HS-27A (cell line): Measurements from ENCODE around the gene MACROD2.

ENCODE experiments used
- DNase-seq: peaks from one replicate; pipeline ENCODE4 v3.0.0-alpha.2; 2012; ENCODE audit warnings: low read depth, missing footprints

The MACROD2 gene

DNA sequence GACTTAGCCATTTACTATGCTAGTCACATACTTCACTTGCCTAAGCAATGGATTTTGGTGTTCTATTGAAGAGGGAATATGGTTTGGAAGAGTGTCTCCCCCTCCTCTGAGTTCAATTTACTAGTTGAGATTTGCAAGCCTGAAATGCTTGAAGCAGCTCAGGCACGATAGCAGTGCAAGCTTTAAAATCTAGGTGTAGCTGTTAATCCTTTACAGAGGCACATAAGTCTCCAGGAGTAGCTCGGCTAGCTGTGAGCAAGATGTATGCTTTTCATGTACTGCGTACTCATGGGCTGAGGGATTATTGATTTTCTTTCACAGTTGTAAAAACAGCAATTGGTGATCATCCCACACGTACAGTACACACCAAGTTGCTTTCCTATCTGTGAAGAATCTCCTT is 341.4 kb downstream of the MACROD2 start:
- DNase-seq: peak; percentile 24

DNA sequence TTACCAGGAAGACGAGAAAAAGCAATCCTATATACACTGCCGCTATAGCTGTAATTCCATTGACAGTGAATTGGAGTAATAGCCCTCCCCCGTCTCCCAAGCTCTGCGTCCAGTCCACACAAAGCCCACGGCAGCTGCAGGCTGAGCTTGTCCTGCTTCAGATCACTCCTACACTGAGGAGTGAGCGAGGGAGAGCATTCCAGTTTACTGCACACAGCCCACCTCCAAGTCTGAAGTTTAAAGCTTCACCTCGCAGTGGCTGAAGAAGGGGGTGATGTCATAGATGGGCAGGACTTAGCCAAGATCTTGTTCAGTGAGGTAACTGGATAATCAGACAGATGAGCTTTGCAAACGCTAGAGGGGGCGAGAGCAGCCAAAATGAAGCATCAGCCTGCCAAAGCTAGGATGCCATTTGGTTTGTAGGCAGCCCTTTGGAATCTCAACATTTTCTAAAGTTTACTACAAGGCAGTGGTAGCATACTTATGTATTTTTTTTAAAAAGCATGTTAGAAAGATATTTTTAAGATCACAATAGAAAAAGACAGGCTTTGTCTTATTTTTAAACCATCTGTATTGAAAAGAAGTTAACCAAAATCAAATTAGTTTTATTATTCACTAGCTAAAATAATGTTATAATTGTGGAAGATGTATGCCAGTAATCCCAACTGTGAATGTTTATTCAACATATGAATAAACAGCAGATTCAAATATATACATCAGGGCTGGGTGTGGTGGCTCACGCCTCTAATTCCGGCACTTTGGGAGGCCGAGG is 342.3 kb downstream of the MACROD2 start, which contains the start of gene FLRT3:
Gene FLRT3 (minus strand): TSS at position 213 of the 772 bp plus-strand sequence. CDS start 10,106 bp downstream, outside the sequence.
- peak; percentile 95 for DNase-seq

DNA sequence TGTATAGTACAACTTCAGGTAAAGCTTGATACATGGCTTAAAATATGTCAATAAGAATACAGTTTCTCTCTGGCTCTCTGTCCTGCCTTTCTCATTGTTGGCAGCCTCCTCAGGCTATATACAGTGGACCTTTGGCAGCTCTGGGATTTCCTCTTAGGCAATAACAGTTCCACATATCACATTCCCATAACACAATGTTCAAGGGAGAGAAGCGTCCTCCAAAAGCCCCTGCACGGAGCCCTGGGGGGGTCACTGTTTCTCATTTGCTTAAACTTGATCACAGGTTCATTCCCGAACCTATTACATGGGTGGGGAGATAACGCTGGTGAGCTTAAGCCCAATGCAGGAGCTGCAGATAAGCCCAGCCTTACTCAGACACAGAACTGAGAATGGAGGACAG is 346.5 kb downstream of the MACROD2 start:
- DNase-seq: no peak

DNA sequence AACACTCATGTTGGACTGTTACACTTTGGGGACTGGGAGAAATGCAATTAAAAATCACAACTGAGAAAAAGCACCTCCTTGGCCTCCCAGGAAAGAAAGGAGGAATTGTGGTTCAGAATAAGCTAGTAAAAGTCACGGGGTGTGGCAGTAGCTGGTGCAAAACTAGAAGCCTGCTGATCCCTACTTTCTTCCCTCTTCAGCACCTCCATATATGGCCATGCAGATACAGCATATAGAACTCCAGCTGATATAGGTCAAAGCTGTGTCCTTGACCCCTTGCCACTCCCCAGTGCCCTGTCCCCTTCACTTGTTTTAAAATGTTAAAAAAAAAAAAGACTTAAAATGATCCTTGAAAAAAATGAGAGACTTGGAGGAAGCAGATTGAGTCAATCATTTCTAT is 347.6 kb downstream of the MACROD2 start:
- DNase-seq: no peak

DNA sequence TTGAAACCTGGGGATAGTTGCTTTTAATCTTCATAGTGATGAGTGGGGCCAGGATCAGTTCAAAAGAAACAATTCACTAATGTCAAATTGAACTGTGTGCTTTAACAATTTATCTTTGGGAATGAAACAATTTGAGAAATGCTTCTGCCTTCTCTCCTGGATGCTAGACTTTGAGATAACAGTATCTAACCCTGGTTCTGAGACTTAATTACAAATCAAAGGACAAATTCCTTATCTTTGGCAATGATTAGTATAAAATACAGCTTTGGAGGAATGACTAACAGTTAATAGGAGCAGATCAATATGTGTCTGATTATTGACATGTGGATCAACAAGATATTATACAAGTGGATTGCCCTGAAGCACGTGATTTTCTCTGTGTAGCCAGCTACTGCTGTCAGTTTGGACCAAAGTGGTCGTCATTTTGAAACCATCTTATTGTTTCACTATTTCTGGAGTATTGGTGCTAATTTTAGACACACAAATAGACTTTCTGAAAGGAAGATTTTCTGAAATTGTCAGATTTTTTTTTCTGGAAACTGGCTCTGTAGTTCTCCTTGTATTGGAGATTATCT is 348.3 kb downstream of the MACROD2 start:
- no peak for DNase-seq

DNA sequence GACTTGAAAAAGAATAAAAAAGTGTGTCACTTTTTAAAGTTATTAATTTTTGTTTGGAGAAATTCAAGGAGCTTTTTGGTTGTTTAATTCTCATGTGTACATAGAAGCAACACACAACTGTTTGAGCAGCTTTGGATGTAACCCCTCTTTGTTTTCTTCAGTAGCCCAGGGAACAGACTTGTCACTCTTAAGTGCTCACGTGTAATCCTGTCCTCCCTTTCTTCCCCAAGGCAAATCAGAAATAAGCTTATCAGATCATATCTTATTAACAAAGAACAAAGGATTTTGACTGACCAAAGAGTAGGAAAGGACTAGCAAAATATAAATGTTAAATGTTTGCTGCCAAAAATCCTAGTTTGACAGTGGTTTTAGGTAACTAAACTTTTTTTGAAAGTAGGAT is 349.4 kb downstream of the MACROD2 start:
- no peak for DNase-seq

DNA sequence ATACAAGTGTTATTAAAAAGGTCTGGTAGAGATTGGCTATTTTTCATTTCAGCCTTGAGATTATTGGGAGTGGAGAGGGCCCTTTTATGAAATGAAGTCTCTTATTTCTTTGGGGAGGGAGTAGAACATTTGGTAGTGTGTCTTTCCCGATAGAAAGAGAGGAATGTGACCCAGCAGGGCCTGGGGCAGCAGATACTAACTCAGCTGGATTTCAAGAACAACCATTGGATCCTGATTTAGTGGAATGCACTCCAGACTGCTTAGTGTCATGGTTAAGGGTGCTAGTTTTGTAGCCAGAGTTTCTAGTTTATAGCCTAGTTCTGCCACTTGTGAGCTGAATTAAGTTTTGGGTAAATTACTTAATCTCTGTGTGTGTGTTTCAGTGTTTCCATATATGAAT is 360.5 kb downstream of the MACROD2 start:
- no peak for DNase-seq

DNA sequence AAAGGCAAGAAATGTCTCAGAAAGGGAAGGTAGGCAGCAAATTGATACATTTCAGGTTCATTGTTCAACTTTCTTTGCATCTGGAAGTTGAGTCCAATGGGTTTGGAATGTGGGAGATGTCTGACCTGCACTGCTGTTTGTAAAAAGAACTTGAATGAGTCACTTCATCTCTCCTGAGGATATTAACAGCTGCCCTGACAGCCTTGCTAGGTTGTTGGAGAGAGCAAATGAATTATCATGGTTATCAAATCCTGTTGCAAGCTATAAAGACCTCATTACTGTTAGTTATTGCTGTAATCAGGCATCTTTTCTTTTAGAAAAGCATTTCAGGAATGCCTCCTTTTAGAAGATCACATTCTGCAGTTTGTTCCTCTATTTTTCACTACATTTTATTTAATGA is 365.1 kb downstream of the MACROD2 start:
- no peak for DNase-seq

DNA sequence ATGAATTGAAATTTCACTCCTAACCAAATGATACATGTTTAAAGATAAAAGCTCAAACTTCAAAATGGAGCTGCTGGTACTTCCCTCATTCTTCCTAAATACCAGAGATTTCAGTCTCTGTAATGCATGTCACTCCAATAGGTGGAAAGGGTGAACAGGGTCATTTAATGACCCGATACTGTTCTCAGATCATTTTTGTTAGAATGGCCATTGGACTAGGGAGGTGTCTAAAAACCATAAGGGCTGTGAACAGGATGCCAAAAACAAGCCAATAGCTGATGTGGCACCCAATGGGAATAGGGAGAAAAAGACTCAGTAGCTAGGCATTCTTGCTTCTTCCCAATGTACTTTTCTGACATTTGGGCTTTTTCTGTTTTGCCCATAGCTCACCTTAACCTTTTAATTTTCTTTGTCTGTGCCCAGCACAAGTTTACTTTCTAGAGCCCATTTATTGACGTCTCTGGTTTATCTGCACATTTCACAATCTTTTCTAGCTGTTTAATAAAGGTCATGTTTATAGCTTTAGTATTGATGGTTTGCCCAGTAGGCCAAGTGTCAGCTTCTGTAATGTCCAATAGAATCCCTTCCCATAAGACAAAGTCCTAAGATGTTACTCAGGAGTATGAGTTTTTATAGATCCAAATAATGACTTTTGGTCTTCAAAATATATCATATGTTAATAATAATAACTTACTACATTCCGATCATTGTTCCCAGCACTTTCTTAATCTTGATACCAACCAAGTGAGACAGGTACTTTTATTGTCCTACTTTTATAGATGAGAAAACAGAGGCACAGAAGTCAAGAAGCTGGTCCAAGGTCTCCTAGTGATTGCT is 366.4 kb downstream of the MACROD2 start:
- no peak for DNase-seq

DNA sequence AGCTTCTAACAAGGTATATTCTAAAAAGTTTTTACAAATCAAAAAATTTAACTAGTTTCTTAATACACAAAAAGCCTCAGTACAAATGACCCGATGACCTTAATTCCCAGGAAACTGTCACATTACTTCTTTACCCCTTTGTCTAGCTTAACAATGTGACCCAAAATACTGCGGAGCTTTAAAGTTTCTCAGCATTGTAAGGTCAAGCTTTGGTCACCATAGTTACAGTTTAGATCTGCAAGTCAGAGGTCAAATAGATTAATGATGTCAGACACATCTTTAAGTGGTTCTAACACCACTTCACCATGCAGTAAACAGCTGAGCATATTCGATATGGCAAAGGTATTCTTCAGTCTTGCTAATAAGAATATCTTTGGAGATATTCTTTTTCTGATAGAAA is 378.9 kb downstream of the MACROD2 start:
- no peak for DNase-seq

DNA sequence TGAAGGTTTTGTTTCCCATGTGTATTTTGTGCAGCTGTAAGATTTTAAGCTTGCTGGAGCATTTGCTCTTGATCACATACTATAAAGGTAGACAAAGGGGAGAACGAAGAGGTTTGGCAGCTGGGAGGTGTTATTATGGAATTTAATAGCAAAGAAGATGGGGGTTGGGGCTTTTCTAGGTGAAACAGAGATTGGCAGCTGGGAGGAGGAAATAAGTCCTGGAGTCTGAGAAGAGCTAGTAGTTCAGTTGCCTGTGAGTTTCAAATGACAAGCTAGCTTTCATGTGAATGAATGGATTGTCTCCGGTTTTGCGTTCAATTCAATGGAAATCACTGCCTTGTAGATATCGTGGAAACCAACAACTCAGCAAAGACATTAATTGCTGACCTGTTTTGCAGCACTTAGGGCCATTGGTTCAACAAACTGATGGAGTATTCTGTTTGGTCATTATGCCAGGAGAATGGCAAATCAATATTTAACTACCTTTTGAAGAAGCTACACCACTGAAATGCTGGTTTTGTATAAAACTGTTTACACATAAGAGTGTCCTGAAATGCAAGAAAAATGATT is 380.2 kb downstream of the MACROD2 start:
- DNase-seq: no peak

DNA sequence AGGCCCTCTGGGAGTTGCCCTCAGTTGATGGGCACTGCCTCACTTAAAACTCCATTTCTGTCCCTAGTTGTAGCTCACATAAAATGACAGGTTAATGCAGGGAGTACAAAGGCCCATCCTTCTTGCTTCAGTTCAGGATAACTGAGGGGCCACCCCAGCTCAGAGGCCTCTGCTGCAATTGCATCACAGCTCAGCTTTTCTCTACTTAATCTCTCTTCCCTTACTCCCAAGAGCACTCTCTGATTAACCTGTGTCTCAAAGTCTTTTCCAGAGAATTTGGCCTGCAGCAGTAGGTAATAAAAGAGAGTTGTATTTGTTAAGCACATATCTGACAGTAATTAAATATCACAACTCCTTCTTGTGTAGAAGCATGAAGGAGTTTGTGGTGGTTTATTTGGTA is 383.0 kb downstream of the MACROD2 start:
- no peak for DNase-seq

DNA sequence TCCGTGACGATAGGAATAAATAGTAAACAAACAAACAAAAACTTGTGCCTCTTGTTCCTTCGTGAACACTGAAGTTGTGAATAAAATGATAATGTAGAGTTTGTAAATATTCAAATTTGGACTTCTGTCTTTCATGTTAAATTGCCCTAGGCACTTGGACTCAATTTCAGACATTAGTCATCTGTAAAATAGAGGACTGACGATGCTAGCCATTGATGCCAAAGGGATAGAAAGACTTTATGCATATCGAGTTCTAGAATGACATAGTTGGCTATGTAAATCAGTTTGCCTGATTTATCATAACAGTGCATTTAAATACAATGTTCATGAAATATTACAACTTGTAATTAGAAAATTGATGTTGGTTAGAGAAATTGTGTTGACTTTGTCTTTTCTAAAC is 388.0 kb downstream of the MACROD2 start:
- DNase-seq: no peak

DNA sequence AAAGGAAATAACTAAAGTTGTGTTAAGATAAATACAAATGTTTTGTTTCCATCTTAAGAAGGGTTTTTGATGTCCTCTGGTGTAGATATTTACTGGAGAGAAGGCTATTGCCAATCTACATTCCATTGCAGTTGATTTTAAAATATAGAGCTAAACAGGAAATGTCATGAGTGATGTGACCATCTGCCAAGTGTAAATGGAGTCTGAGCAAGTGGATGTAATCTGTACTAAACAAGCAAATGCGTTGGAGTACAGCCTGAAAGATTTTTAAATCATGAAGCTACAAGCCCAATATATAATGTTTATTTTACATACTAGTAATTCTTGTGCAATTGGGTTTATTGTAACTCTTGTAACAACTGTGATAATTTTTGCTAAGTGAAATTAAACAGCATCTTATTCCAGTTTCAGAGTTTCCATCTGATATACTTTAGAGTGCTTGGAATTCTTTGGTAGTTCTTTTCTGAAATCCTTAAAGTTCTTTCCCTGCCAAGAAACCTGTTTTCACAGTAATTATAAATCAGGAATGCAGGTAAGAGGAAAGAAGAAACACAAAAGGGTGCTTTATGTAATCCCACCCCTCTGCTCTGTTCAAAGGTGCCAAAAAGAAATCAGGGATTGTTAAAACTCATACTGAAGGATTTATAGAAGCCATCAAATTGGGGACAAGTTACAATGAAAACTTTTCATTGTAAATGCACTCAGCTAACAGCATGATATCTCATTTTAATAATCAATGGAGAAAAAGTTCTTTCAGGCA is 389.3 kb downstream of the MACROD2 start:
- no peak for DNase-seq

DNA sequence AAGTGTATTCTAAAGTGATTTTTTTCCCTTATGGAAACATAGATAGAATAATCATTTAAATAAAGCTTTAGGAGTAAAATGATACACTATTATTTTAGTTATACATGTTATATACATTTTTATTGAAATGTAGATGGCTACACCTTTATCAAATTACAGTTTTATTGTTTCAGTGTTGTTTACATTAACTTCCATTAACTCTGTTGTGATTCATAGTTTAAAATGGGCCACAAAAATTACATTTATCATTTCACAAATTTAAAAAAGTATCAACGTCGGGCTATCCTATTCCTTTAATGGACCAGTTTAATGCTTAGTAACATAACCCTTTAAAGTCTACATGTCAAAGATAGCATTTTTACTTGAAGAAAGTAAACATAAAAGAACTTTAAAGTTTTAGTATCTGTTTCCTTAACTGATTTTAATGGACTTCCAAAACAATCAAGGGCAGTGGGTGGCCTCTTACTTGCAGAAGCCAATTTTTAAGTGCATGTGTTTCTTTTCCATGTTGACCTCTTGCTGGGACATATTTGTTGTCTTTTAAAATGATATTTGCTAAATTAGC is 389.9 kb downstream of the MACROD2 start:
- DNase-seq: no peak

DNA sequence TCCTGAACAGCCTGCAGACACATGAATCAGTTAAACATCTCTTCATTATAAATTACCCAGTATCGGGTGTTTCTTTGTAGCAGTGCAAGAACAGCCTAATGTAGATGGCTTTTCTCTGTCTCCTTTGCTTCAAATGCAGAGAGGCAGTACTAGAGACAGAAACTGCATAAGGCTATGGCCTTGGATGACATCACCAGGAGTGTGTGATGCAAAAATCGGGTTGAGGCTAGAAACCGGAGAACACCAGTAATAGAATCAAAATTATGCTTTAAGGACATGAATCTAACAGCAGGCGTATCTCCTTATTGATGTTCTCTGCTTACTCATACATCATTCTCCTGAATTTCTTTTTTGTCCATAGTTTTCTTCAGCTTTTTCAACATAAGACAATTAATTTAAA is 391.4 kb downstream of the MACROD2 start:
- DNase-seq: no peak

DNA sequence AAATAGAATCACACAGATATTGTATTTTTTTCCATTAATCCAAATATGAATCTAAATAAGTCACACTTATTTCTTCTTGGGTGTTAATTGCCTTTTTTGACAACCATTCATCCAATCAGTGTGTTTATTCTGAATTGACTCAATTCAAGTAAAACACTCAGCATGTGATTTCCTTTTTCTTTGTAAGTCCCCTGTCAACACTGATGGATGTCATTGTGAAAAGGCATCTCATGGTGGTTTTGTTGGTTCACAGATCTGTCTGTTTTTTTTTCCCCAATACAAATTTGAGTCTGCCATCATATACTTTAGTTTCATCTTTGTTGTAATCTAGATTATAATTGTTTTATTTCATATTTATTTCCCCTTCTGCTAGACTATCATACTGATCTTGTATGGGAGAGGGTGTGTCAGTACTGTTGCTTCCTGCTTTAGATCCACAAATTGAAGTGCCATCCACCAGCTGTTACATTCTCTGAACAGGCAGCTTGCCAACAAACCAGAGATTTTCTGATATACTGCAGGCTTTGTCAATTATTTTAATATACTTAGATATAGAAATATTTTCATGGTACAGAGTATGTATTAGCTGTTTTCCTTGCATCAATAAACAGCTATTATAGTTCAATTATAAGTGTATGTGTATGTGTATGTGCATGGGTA is 406.3 kb downstream of the MACROD2 start:
- no peak for DNase-seq

DNA sequence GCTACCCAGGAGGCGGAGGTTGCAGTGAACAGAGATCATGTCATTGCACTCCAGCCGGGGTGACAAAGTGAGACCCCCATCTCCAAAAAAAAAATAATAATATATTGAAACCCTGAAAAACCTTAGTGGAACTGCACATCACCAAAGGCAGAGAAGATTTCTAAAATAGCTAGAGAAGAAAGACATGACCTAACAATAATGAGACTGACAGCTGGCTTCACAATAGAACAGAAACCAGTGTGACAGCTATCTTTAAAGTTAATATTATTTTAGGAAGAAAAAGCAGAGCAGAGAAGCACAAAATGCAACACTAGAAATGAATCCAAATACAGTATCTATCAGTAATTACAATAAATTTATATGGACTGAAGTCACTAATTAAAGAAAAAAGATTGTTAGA is 409.2 kb downstream of the MACROD2 start:
- DNase-seq: no peak

DNA sequence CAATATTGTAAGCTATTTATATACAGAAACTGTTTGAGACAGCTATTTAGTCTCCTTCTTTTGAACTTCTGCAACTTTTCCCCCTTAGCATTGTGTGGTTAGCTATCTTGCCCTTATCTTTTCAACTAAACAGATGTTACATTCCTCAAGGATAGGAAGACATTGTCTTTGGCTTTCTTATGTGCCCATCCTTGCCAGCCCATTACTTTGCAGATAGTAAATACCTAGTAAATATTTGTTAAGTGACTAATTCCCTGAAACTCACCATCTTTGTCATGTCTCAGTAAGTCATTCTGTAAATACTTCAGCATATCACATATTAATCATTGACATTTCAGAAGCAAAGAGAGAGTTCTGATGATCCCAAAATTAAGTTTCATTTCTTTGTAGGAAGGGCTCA is 411.2 kb downstream of the MACROD2 start:
- DNase-seq: peak; percentile 67

DNA sequence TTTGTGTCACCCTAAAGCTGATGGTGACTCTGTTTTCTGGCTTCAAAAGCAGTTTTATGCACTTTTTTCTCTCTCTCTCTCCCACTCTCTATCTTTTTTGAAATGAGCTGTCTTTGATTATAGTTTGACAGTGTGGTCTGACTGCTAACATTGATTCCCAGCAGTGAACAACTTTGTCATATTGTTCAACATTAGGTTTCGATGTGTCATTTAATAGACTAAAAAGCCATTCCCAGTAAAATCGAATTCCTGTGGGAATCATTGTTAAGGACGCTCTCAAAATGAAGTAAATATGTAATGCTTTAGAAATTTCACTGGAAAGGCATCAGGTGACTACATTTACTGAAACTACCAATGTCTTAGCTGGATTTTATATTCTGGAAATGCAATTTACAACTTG is 412.0 kb downstream of the MACROD2 start:
- no peak for DNase-seq
